ENCODE measurements around the gene GDPD5.

The GDPD5 gene

DNA sequence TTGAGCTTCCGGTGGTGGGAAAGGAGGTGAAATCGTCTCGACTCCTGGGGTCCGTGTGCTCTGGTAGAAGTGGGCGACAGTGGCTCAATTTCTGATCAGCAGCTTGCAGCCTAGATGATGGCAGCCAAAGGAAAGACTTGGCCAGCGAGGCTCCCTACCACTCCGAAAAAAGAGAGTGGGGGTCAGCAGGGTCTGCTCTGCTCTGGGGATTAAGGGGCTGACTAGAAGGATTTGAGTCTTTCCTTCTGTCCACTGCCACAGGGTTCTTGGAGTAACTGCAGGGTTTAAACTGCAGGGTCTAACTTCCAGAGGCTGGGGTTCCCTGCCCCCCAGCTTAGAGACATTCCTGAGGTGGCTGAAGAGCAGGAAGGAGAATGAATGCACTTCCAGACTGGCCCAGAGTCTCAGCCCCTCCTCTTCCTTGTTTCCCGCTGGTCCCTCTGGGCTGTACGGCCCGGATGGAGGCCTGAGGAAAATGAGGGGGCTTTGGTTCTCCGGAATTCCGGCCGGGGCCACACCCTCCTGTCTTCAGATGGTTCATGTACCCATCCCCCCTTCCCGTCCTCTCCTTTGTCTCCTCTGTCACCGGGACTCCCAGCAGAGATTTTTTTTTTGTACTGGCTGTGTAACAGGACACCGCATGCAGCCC lies 37.2 kb upstream of the GDPD5 start:
- no peak for ATAC-seq
- H3K9me3 Mint-ChIP-seq = no peaks in the 10 kb centered on the region
- H3K27me3 Mint-ChIP-seq = no peaks in the 10 kb centered on the region
- DNase-seq = no peak
- peaks cover 51% of the 10 kb centered on the region for H3K4me1 Mint-ChIP-seq
- H3K27ac Mint-ChIP-seq = peak overlapping the region; percentile 92
- peak overlapping the region; percentile 90 to 92 for H3K4me3 Mint-ChIP-seq

DNA sequence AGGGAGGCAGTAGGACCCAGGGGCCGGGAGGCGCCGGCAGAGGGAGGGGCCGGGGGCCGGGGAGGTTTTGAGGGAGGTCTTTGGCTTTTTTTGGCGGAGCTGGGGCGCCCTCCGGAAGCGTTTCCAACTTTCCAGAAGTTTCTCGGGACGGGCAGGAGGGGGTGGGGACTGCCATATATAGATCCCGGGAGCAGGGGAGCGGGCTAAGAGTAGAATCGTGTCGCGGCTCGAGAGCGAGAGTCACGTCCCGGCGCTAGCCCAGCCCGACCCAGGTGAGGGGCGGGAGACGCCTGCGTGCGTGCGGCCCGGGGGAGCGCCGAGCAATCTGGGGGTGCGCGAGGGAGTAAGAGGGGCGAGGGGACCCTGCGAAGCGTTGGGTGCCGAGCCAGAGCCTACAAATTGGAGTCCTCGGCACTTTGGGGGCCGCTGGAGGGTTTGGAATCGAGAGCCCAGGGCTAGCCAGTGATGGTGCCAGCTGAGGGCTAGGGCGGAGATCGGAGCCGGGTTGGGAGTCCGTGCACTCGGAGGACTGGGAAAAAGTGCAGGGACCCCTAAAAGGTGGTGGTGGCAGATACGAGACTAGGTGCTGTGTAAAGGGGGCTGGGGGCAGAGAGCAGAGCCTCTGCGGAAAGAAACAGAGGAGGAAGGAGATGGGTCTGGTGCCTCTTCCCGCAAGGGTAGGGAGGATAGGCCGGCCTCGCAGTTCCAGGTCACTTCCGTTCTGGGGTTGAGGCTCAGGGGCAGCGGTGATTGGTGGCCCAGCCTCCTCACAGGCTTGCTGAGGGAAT lies 36.5 kb upstream of the GDPD5 start, which contains the start of gene SERPINH1:
Gene SERPINH1, plus strand, starts transcription at position 206 of the 788 bp plus-strand sequence. CDS start 4,097 bp downstream, outside the sequence.
- DNase-seq (peak; percentile 60 to 79), ATAC-seq (peak; percentile 90)
- Mint-ChIP-seq H3K9me3 (no peaks in the 10 kb centered on the region), H3K27me3 (no peaks in the 10 kb centered on the region), H3K4me3 (peak within 1 kb of the TSS; percentile 90 to 92), H3K27ac (peak within 1 kb of the TSS; percentile 92 to 97), H3K4me1 (peaks cover 51% of the 10 kb centered on the region)

GRCh38 chr11:75561426-75562047 lies 35.8 kb upstream of the GDPD5 start:
- ATAC-seq = peak; percentile 36
- H3K4me3 Mint-ChIP-seq = peak overlapping the region; percentile 90 to 92

GRCh38 chr11:75560644-75561043 lies 34.9 kb upstream of the GDPD5 start:
- H3K27ac Mint-ChIP-seq = peak overlapping the region in 1 of 2 donors; percentile 29
- H3K9me3 Mint-ChIP-seq = no peaks in the 10 kb centered on the region
- peaks cover 44% of the 10 kb centered on the region for H3K4me1 Mint-ChIP-seq
- ATAC-seq (no peak), DNase-seq (no peak)
- H3K4me3 Mint-ChIP-seq = peak overlapping the region; percentile 90 to 92
- H3K27me3 Mint-ChIP-seq = no peaks in the 10 kb centered on the region

More at GRCh38 chr11:75561426-75562047, 35.8 kb upstream of the GDPD5 start:
- Mint-ChIP-seq H3K27ac (peak overlapping the region; percentile 92 to 97), H3K27me3 (no peaks in the 10 kb centered on the region), H3K9me3 (no peaks in the 10 kb centered on the region), H3K4me1 (peaks cover 51% of the 10 kb centered on the region)
- peak in 1 of 2 donors; percentile 50 for DNase-seq

GRCh38 chr11:75558939-75559843 lies 33.5 kb upstream of the GDPD5 start:
- DNase-seq (no peak), ATAC-seq (no peak)
- Mint-ChIP-seq H3K27me3 (no peaks in the 10 kb centered on the region), H3K9me3 (no peaks in the 10 kb centered on the region), H3K4me1 (peaks cover 30% of the 10 kb centered on the region), H3K4me3 (no peak overlapping the region), H3K27ac (peak overlapping the region in 1 of 2 donors; percentile 38)

GRCh38 chr11:75557666-75558494 lies 32.1 kb upstream of the GDPD5 start:
- H3K4me1 Mint-ChIP-seq = peaks cover 17% of the 10 kb centered on the region
- no peaks in the 10 kb centered on the region for H3K27me3 Mint-ChIP-seq
- no peak overlapping the region for H3K27ac Mint-ChIP-seq
- DNase-seq (no peak), ATAC-seq (no peak)
- no peak overlapping the region for H3K4me3 Mint-ChIP-seq
- no peaks in the 10 kb centered on the region for H3K9me3 Mint-ChIP-seq

DNA sequence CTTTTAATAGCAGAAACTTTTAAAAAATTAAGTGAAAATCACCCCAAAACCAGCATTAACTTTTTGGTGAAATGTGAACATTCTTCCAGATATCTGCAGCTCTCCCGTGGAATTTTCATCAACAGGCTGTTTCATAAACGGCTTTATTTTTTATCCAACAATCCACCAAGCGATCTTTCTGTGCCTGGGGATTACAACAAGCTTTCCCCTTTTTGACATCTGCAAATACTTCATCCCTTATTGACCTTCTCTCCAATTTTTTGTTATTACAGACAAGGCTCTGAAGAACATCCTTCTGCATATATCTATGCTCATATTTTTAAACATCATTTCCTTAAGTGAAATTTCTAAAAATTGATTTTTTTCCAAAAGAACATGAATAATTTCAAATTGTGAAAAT lies 30.5 kb upstream of the GDPD5 start:
- no peak overlapping the region for H3K4me3 Mint-ChIP-seq
- H3K27me3 Mint-ChIP-seq = no peaks in the 10 kb centered on the region
- H3K9me3 Mint-ChIP-seq = no peaks in the 10 kb centered on the region
- H3K4me1 Mint-ChIP-seq = peaks cover 7% of the 10 kb centered on the region
- no peak overlapping the region for H3K27ac Mint-ChIP-seq
- ATAC-seq (no peak), DNase-seq (no peak)

DNA sequence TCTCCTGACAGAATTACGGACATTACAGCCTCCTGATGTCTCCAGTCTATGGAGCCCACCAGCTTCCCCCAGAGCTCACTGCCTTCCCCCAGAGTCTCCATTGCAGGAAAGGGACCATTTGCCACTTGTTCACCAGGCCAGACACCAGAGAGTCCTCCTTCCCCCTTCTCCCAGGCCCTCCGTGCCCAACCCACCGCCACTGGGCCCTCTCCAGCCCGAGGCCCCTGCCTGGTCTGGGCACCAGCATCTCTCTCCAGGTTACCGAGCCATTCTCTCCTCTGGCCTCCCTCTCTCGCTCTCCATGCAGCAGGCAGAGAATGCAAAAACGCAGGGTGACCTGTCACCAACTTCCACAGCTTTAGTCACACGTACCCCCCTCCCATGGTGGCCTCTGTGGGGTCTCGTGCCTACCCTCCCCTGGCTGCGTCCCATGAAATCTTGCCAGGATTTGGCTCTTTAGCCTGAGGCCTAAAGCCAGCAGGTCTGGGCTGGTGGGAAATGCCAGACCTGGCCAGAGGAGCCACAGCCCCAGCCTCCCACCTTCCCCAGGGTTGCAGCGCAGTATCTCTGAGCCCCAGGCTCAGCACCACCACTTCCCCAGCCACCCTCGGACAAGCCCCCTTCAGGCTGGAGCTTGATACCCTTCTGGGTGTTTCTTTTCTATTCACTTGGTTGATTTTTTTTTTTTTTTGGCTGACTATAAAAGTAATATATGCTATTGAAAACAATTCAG lies 29.5 kb upstream of the GDPD5 start:
- Mint-ChIP-seq H3K27me3 (no peaks in the 10 kb centered on the region), H3K4me3 (no peak overlapping the region), H3K9me3 (no peaks in the 10 kb centered on the region), H3K4me1 (no peaks in the 10 kb centered on the region), H3K27ac (peak overlapping the region in 1 of 2 donors; percentile 79)
- ATAC-seq = no peak
- no peak for DNase-seq

DNA sequence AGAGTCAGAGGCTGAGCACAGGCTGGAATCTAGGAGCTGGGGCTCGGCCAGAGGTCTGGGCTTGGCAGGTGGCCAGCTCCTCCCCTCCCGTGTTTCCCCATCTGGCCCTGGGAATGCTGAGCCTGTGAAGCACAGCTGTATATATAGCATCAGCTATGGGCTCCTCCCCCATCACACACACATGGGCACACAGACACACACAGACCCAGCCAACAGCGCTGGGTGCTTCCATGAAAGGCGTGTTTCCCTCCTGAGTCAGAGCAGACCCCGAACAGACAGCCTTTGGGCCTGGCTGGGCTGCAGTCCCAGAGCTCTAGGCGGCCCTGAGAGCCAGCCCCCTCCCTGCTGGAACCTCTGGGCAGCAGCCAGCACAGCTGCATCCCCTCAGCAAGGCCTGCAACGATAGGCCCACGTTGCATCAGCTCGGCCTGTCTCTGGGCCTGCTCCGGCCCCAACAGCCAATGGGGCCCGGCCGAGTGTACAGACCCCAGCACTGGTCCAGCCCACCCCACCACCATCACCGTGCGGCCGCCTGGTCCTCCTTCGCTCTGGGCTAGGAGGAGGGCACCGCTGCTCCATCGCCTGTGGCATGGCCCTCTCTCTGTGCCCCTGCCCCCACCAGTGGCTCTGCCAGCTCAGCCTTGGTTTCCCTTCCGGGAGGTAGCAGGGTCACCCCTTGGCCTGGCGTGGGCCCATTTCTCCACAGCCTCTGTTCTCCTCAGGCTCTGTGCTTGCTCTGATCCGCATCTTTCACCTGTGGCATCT lies 28.7 kb upstream of the GDPD5 start:
- no peaks in the 10 kb centered on the region for H3K27me3 Mint-ChIP-seq
- H3K4me3 Mint-ChIP-seq = no peak overlapping the region
- no peaks in the 10 kb centered on the region for H3K4me1 Mint-ChIP-seq
- no peak for DNase-seq
- H3K27ac Mint-ChIP-seq = peak overlapping the region in 1 of 2 donors; percentile 79
- no peaks in the 10 kb centered on the region for H3K9me3 Mint-ChIP-seq
- ATAC-seq = peak; percentile 29

DNA sequence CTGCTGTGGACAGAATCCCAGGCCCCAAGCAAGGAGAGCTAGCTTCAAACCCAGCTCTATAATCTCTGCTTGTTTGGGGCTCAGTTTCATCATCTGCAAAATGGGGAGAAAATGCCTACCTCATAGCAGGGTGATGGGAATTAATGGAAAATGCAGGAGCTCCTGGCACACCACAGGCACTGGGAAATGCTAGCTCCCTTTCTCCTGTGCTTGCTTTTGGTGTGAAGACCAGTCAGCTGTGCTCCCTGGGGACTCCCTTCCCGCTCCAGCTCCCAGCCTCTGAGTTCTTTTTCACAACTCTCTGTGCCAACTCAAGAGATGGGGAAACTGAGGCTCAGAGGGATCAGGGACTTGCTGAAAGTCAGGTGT lies 28.1 kb upstream of the GDPD5 start:
- DNase-seq (no peak), ATAC-seq (no peak)
- no peaks in the 10 kb centered on the region for H3K27me3 Mint-ChIP-seq
- H3K4me3 Mint-ChIP-seq = no peak overlapping the region
- no peaks in the 10 kb centered on the region for H3K9me3 Mint-ChIP-seq
- H3K4me1 Mint-ChIP-seq = no peaks in the 10 kb centered on the region
- no peak overlapping the region for H3K27ac Mint-ChIP-seq

- H3K4me3 Mint-ChIP-seq = no peak overlapping the region
- DNase-seq (no peak), ATAC-seq (no peak)
- no peak overlapping the region for H3K27ac Mint-ChIP-seq
- no peaks in the 10 kb centered on the region for H3K4me1 Mint-ChIP-seq
- no peaks in the 10 kb centered on the region for H3K9me3 Mint-ChIP-seq
- H3K27me3 Mint-ChIP-seq = no peaks in the 10 kb centered on the region
These were observed 27.4 kb upstream of the GDPD5 start for GRCh38 chr11:75553182-75553581.

DNA sequence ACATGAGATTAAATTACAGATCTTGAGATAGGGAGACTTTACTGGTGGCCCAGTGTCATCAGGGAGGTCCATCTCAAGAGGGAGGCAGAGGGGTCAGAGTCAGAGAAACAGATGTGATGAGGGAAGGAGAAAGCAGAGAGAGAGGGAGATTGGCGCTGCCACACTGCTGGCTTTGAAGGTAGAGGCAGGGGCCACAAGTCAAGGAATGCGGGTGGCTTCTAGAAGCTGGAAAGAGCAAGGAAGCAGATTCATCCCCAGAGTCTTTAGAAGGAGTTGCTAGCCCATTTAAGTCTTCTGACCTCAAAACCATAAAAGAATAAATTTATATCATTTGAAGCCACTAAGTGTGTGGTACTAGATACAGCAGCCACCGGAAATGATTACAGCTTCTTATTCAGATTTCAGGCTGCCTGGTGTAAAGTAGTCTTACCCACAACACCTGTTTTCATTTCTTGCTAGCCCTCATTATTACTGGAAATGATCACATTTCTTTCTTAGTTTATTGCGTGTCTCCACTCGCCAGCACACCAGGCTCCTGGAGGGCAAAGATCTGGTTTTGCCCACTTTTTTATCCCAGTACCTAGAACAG lies 23.7 kb upstream of the GDPD5 start:
- no peaks in the 10 kb centered on the region for H3K9me3 Mint-ChIP-seq
- peak overlapping the region in 1 of 2 donors; percentile 4 for H3K27ac Mint-ChIP-seq
- ATAC-seq = peak; percentile 78

More for the DNA sequence above, 23.7 kb upstream of the GDPD5 start:
- H3K4me3 Mint-ChIP-seq = no peak overlapping the region
- H3K4me1 Mint-ChIP-seq = peaks cover 6% of the 10 kb centered on the region
- no peak for DNase-seq
- H3K27me3 Mint-ChIP-seq = no peaks in the 10 kb centered on the region
